Vagina (tissue), 2 donors: Measurements from ENCODE around the gene PIGN.

ENCODE experiments used
- POLR2A ChIP-seq, 2 donors: fragments of 450-650 bp; IDR thresholded peaks; one replicate each; pipeline ENCODE4 v1.6.1; 2017; ENCODE audit warnings: antibody characterized with exemption in 2 of 2, mild to moderate bottlenecking in 2 of 2, moderate library complexity in 2 of 2
- POLR2AphosphoS5 ChIP-seq, 2 donors: sonication (generic); formaldehyde crosslinking; IDR thresholded peaks; one replicate each; pipeline ENCODE4 v1.9.0; 2017; ENCODE audit warnings: antibody characterized with exemption in 2 of 2, mild to moderate bottlenecking in 2 of 2, low read depth in 1 of 2; ENCODE audit not compliant: insufficient read depth in 1 of 2
- TF ChIP-seq, protein P1 (sequence below), 3 experiments: fragments of 450-650 bp in 2 of 3; fragments of 200-600 bp in 1 of 3; sonication (generic) in 1 of 3; IDR thresholded peaks; one replicate each; pipeline ENCODE4 v1.5.1; 2017 to 2019; ENCODE audit warnings: antibody characterized with exemption in 3 of 3, mild to moderate bottlenecking in 2 of 3, moderate library complexity in 2 of 3

DNA sequence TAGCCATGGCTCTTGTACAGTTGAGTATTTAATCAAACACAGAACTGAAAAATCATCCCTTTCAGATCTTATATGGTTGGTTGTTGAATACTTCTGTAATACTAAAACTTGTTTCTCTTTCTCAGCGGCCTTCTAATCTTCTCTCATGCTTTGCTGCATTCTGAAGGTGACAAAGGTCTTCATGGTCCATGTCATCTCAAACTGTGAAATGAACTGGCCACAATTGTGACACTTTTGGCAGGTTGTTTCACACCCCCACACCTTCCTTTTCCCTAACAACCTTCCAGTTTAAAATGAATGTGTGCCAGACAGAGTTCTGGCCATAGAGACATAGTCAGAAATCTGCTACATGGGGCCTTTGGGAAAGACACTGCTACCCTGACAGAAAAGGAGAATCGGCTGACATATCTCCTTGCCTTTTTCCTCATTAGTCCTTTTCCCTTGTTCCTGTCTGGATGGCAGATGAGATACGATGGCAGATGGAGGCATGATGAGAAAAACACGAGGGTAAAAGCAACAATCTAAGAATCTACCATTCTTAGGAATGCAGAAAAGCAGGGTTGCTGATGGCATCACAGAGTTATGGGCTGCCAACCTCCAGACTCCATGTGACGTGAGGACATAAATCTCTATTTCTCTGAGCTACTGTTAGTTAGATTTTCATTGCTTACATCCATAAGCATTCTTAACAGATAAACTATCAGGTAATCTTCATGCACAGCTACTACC is 106.5 kb downstream of the PIGN start:
- TF ChIP-seq POLR2AphosphoS5 (IDR thresholded peaks at IDR 0.05; ENCODE audit: insufficient read depth in 1 of 2, low read depth in 1 of 2) (no peak), POLR2A (IDR thresholded peaks at IDR 0.05) (no peak)
- TF ChIP-seq, protein P1, sequence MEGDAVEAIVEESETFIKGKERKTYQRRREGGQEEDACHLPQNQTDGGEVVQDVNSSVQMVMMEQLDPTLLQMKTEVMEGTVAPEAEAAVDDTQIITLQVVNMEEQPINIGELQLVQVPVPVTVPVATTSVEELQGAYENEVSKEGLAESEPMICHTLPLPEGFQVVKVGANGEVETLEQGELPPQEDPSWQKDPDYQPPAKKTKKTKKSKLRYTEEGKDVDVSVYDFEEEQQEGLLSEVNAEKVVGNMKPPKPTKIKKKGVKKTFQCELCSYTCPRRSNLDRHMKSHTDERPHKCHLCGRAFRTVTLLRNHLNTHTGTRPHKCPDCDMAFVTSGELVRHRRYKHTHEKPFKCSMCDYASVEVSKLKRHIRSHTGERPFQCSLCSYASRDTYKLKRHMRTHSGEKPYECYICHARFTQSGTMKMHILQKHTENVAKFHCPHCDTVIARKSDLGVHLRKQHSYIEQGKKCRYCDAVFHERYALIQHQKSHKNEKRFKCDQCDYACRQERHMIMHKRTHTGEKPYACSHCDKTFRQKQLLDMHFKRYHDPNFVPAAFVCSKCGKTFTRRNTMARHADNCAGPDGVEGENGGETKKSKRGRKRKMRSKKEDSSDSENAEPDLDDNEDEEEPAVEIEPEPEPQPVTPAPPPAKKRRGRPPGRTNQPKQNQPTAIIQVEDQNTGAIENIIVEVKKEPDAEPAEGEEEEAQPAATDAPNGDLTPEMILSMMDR (IDR thresholded peaks at IDR 0.05): no peak
